ENCODE data around the gene SRSF3. TPM values are rescaled to one million over a fixed set of nuclear protein-coding genes. Genes with fewer than 3 reads are reported as not detected.

The SRSF3 gene
- total and polyA plus RNA-seq, 2 donors (not counting 1 experiment from before 2014, with no cell fraction given), result 316 to 642 TPM

DNA sequence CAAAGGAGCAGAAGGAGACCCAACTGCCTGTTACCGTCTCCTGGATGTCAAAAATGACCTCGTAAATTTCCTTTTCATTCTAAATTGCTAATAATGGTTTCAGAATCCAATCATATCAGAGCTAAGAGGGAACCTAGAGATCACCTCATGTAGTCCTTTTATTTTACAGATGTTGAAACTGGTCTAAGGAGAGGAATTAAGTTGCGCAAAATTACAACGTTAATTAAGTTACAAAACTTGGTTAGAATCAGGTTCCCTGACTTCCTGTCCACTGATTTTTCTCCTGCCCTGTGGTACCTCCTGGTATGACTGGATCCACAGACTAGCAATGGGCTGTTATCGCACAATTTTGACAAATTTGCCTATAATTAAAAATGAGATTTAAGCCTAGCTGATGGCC is 37.9 kb upstream of the SRSF3 start:
- TF ChIP-seq EZH2 (IDR thresholded peaks at IDR 0.05; ENCODE audit: borderline replicate concordance, insufficient read depth, low read depth, low read length, poor library complexity, severe bottlenecking) (no peak), CTCF (IDR thresholded peaks at IDR 0.05) (no peak)
- intact Hi-C loops (cut with micrococcal nuclease), result no loop called here

DNA sequence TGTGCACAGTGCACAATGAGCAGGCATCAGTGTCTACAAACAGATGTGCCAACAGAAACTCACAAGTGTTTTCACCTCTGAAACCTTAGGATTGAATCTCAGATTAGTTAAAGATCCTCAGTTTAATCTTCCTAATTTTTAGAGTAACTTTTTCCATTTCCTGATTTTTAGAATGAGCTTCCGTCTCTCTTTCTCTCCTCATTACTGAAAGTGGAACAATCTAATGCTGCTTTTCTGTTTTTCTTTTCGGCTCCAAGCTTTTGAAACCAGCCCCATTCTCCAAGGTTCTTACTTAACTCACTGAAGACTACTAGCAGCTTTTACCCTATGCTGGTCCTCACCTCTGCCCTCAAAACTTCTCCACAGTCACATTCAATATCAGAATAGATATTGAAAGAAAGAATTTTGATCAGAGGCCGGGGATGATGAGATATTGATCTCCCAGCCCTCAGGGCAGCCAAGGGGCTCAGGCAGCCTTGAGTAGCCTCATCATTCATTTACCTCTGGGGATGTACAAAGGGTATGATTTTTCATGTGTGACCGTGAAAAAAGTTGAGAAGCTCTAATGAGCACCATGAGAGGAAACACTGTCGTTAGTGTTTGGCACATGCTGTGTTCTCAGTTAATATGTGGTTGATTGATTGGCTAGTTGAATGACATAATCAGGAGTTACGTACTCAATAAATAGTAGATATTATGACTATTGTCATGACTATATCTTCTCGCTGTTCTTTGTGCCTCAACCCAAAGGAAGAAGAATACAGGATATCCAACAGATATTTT is 35.0 kb upstream of the SRSF3 start:
- TF ChIP-seq CTCF (IDR thresholded peaks at IDR 0.05), result no peak
- Mint-ChIP-seq H3K9me3 (ENCODE audit: insufficient read depth) (no peaks in the 10 kb centered on the region), H3K4me3 (no peak overlapping the region), H3K27me3 (peaks cover 4% of the 10 kb centered on the region), H3K4me1 (peaks cover 11% of the 10 kb centered on the region), H3K27ac (no peak overlapping the region)
- no peak overlapping the region for H3K4me3 ChIP-seq (ENCODE audit: control extremely low read depth in 1 of 5, extremely low read depth in 1 of 5, insufficient read depth in 1 of 5, low read depth in 2 of 5, low read length in 4 of 5)
- H3K4me2 ChIP-seq (replicated peaks; ENCODE audit: low read depth, low read length, poor library complexity, severe bottlenecking), result no peak overlapping the region
- WGBS (ENCODE audit: insufficient coverage), result 14% methylated on average over 3 of the region's 7 CpGs
- H3K4me1 ChIP-seq (ENCODE audit: control insufficient read depth in 2 of 2, insufficient read depth in 2 of 2, low read length in 2 of 2), result peaks cover 5 to 6% of the 10 kb centered on the region in 2 donors
- DNase-seq (peak; percentile 18), ATAC-seq (ENCODE audit: low read depth) (peak; percentile 36)
- intact Hi-C loops (cut with micrococcal nuclease), result no loop called here
- POLR2A ChIA-PET, result no interaction called here
- no peak overlapping the region for H3K9ac ChIP-seq (ENCODE audit: low read length)
- no peaks in the 10 kb centered on the region for H3K9me3 ChIP-seq (ENCODE audit: control extremely low read depth in 1 of 3, control insufficient read depth in 2 of 3, insufficient read depth in 1 of 3, low read length in 2 of 3)
- H3K27ac ChIP-seq (ENCODE audit: low read length in 2 of 2), result peak overlapping the region in 1 of 2 donors; percentile 33
- H3K36me3 ChIP-seq (replicated peaks in 1 of 2; ENCODE audit: control extremely low read depth in 1 of 2, control insufficient read depth in 1 of 2, extremely low read depth in 1 of 2, insufficient read depth in 2 of 2, low read length in 1 of 2), result no peaks in the 10 kb centered on the region
- CTCF ChIA-PET, result no interaction called here
- H3K27me3 ChIP-seq (replicated peaks in 1 of 4; ENCODE audit: control extremely low read depth in 1 of 4, control insufficient read depth in 3 of 4, insufficient read depth in 4 of 4, low read length in 3 of 4), result no peaks in the 10 kb centered on the region
- peak overlapping the region; percentile 66 for H2AFZ ChIP-seq (ENCODE audit: insufficient read depth, low read depth, low read length, poor library complexity, severe bottlenecking)
- no peaks in the 10 kb centered on the region for H4K20me1 ChIP-seq (ENCODE audit: control insufficient read depth, insufficient read depth, low read length, poor library complexity, severe bottlenecking)
- no peaks in the 10 kb centered on the region for H3K79me2 ChIP-seq (ENCODE audit: control insufficient read depth, insufficient read depth, low read length)

More for the DNA sequence above, 37.9 kb upstream of the SRSF3 start:
- POLR2A ChIA-PET, result no interaction called here
- H2AFZ ChIP-seq (ENCODE audit: insufficient read depth, low read depth, low read length, poor library complexity, severe bottlenecking), result no peak overlapping the region
- Mint-ChIP-seq H3K27me3 (no peaks in the 10 kb centered on the region), H3K4me3 (no peak overlapping the region), H3K4me1 (peaks cover 11% of the 10 kb centered on the region), H3K27ac (no peak overlapping the region), H3K9me3 (ENCODE audit: insufficient read depth) (no peaks in the 10 kb centered on the region)
- no peak overlapping the region for H3K27ac ChIP-seq (ENCODE audit: low read length in 2 of 2)
- no peaks in the 10 kb centered on the region for H3K27me3 ChIP-seq (replicated peaks in 1 of 4; ENCODE audit: control extremely low read depth in 1 of 4, control insufficient read depth in 3 of 4, insufficient read depth in 4 of 4, low read length in 3 of 4)
- no peak overlapping the region for H3K9ac ChIP-seq (ENCODE audit: low read length)
- no peaks in the 10 kb centered on the region for H3K9me3 ChIP-seq (ENCODE audit: control extremely low read depth in 1 of 3, control insufficient read depth in 2 of 3, insufficient read depth in 1 of 3, low read length in 2 of 3)
- H3K4me1 ChIP-seq (ENCODE audit: control insufficient read depth in 2 of 2, insufficient read depth in 2 of 2, low read length in 2 of 2), result peaks cover 5 to 6% of the 10 kb centered on the region in 2 donors
- ATAC-seq (ENCODE audit: low read depth) (no peak), DNase-seq (no peak)
- no peaks in the 10 kb centered on the region for H4K20me1 ChIP-seq (ENCODE audit: control insufficient read depth, insufficient read depth, low read length, poor library complexity, severe bottlenecking)
- CTCF ChIA-PET, result no interaction called here
- no peaks in the 10 kb centered on the region for H3K79me2 ChIP-seq (ENCODE audit: control insufficient read depth, insufficient read depth, low read length)
- no peak overlapping the region for H3K4me2 ChIP-seq (replicated peaks; ENCODE audit: low read depth, low read length, poor library complexity, severe bottlenecking)
- H3K36me3 ChIP-seq (replicated peaks in 1 of 2; ENCODE audit: control extremely low read depth in 1 of 2, control insufficient read depth in 1 of 2, extremely low read depth in 1 of 2, insufficient read depth in 2 of 2, low read length in 1 of 2), result no peaks in the 10 kb centered on the region
- H3K4me3 ChIP-seq (ENCODE audit: control extremely low read depth in 1 of 5, extremely low read depth in 1 of 5, insufficient read depth in 1 of 5, low read depth in 2 of 5, low read length in 4 of 5), result no peak overlapping the region
- no CpG with 5 or more reads among the region's 5 CpGs for WGBS (ENCODE audit: insufficient coverage)

All from B cell (primary cell).